Nucleus accumbens (tissue), 56 donors: ENCODE results near the gene PLCL2.

Experiments
- DNase-seq, 56 donors: peaks; one replicate each; lab custom pipeline; 2025; lab: John Stamatoyannopoulos, UW

PLCL2 gene

DNA sequence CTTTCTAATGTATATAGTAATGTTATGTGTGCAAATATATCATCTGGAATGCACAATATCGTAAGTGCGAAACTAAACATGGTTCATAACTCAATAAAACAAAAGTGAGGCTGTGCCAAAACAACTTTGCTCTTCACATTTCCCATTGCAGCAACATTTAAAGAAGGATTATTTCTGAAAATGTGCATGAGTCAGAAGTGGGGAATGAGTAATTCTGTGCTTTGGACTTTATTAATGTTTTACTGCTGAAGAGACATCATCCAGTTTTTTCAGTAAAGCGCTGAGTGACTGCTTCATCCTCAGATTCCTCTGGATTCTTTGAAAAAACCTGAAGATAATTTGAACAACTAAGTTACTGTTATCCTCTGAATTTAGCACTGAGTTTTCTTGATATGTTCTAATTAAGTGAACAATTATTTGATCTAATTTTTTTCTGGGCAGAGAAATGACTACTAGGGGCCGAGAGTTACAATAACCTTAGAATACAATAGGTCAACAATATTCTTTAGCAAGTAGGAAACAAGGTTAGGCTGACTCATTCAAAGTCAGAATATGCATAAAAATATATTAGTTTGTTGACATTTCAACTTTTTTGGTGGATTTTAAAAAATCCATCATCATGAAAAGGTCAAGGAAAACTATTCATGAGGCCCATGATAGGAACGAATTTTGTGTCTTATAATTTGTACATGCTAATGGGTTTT is 20.0 kb upstream of the PLCL2 start:
- DNase-seq = no peak

DNA sequence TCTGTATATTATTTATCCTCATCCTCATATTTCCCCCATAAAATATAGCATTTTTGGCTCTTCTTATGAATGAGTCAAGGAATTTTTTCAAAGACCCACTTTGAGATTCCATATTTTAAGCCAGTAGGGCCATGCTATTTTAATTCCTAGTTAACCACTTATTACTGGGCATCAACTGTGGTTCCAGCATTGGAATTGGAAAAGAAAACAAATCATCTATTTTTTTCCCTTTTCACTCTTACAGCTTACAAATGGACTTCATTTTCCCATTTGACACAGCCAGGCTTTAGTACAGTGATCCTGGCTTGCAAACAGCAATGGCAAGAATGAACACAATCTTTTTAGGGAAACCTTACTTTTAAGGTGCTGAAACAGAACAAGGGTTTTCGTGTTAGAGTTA is 19.4 kb upstream of the PLCL2 start:
- DNase-seq = no peak

- no peak for DNase-seq
Observed at GRCh38 chr3:16866571-16866970, 18.2 kb upstream of the PLCL2 start.

DNA sequence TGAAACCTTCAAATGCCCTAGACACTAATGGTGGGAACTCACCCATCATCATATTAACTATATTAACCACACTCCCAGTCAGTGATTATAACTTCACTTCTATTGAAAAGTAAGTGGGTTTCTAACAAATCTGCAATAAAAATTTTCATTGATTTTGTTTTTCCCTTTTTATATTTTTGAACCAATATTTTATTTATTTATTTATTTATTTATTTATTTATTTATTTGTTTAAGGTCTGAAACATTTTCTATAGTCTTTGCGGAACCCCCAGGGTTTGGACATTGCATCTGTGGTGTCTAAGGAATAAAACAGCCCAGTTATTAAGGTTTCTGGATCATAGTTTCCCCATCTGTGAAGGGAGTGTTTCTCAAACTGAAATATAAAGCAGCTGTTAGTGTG is 16.2 kb upstream of the PLCL2 start:
- DNase-seq = no peak

- no peak for DNase-seq
Observed at GRCh38 chr3:16869261-16870005, 15.3 kb upstream of the PLCL2 start.

DNA sequence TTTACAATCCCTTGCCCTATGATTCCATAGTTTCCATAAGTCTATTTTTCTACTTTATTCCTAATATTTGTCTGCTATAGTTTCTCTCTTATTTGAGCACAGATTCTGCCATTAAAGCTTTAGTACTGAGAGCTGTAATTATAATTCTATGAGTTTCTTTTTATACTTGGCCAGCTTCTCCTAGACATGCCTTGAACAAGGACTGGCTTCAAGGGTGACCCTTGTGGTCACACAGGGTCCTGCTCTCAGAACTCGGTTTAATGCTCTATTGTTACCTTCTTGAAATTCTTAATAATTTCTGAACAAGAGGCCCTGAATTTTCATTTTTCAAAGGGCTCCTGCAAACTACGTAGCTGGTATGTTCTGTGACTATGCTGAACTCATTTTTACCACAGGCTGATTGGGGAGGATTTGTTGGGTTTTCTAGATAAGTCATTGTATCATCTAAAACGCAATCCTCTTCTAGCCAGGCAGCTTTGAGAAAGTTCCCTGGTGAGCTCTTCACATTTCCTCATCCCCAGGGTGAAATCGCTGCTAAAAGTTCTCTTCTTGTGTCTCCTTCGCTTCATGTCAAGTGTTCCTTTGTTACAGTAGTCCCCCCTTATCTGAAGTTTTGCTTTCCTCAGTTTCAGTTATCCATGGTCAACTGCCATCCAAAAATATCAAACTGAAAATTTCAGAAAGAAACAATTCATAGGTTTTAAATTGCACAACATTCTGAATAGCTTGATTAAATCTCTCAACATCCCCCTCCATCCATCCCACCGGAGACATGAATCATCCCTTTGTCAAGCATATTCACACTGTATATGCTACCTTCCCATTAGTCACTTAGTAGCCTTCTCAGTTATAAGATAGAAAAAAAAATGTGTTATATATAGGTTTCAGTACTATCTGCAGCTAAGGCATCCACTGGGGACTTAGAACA is 12.6 kb upstream of the PLCL2 start:
- no peak for DNase-seq

- DNase-seq = no peak
Observed at GRCh38 chr3:16873872-16874271, 10.9 kb upstream of the PLCL2 start.

DNA sequence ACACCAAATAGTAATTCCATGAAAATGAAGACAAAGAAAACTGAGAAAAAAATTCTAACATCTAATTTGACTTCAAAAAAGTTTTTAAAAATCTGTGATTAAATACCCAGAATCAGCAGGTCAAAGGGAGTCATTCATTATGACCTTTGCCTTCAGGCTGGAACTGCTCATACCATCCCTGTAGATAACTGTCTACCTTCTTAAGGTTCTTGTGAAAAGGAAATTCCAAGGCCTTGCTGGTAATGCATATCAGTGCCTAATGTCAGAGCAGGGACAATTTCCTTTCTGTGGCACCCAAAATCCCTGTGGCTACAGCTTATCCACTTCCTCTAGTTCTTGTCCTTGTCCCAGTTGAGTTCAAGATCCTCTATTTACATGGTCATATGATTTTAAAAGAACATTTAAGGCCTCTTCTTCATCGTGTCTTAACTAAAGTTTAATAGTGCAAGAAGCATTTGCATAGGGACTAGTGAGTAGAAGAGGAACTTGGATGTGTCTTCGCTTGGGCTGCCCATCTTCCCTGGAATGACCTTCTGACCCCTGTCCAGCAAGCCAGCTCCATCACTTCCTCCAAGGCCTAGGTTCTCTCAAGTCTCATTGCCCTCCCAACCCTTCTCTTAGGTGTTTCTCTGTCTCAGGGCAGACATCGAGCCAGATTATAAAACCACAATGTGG is 8.7 kb upstream of the PLCL2 start:
- no peak for DNase-seq

DNA sequence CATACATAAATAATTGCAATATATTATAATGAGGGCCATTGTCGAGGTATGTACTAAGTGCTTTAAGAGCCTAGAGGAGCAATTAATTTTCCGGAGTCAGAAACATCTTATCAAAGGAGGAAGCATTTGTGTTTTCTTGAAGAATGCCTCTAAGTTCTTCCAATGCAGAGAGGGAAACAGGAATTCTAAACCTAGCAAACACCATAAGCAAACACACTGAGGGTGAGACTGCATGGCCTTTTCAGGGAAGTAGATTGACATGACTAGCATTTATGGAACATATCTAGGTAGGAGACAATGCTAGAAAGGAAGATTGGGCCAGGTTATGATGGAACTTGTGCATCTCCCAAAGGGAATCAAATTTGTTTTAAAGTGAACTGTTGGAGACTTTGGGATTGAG is 7.2 kb upstream of the PLCL2 start:
- no peak for DNase-seq

GRCh38 chr3:16877911-16878310 is 6.8 kb upstream of the PLCL2 start:
- no peak for DNase-seq

DNA sequence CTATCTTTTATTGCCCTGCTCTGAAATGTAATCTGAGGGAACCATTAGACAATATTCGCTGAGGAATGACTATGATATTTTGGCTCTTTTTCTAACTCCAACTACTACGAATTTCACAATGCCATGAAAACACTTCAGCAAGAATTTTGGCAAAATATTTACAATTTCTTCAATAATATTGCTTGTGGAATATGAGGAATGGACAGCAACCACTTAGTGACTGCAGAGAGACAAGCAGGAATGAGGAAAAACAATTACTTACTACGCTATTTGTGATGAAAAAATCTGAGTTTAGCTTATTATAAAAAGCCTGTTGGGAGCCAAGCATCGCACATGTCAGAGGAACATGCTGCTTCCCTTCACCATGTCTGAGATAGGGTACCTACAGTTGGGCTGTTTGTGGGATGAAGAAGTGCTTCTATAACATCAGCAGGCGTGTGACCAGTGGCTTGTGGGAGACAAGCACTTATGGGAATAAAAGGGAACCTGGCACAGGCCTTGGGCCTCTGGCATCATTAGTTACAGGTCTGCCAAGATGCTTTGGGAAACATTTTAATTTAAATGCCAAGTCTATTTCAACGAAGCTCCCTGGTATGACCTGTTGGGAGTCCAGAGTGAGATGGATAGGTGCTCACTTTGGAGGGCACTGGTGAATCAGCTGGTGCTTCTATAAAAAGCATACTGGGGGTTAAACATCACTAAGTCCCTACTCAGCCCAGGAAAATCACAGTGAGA is 2.7 kb upstream of the PLCL2 start:
- DNase-seq = no peak

DNA sequence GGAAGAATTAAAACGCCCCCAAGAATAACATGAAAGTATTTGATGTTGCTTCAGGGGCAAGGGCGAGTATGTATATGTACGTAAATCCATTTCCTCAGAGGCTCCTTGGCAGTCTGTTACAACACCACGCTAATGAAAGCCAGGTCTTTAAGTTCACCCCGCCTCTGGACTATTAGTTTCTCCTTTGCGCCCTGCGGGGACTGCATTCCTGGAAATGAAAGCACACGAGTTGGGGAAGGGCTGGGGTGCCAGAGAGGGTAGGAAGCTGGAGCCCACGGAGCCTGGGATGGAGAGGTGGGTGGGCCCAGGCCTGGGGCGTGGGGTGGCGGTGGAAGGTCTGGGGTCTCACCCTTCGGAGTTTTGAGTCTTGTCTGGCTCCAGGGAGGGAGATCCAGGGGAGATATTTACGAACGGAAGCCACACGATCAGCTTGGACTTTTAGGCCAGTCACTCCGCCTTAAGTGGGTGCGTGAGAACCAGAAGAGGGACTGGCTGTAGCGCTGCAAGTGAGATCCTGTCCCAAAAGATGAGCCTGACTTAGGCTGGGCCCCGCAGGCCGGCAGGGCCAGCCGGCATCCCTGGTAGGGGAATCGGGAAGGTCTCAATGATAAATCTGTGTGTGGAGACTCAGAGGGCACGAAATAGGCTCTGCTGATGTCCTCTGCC is 1.6 kb upstream of the PLCL2 start:
- DNase-seq = no peak

GRCh38 chr3:16883723-16884083 is 1.1 kb upstream of the PLCL2 start:
- no peak for DNase-seq

DNA sequence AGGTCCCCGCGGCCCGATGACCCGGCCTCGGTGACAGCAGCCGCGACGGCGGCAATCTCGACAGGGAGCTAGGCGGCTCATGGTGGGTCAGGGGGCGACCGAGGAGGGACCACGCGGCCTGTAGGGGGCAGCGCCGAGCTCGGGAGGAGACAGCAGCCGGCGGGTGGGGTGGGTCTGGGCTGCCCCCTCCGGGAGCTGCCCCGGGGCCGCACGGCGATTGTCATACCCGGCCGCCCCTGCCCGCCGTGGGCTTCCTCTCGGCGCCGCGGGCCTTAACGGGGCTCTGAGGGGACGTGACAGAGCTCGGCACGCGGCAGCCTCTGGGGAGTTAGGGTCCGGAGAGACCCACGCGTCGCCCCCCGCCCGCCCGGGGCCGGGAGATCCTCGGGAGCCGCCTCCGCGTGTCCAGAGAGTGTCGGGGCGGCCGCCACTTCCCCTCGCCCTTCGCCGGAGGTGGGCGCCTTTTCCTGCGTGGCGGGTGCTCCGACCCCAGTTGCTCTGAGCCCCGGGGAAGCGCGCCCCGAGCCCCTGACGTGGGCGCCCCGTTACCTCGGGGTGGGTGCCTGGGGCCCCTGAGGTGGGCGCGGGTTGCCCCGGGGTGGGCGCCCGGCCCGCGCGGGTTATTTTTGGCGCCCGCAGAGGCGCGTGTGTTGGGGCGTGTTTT is 539 bp upstream of the PLCL2 start:
- DNase-seq = peak in 25 of 56 donors; percentile 8 to 67 (median 41)

GRCh38 chr3:16885593-16886302 is 993 bp downstream of the PLCL2 start:
- DNase-seq = peak in 1 of 56 donors; percentile 60

DNA sequence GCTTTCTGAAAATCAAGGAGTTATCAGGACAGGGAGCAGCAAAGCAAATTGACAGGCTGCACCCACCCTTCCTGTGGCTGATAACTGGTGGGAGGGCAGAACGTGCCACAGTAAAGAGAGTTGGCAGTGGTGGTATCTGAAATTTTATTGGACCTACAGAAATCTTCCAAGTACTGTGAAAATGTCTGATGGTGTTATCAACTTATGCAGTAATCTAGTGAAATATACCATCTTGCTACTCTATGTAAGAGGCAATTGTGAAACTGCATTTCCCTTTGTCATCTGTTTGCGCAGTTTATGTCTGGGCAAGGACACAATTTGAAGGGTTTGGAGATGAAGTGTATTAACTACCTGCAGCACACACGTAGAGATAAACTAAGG is 1.5 kb downstream of the PLCL2 start:
- no peak for DNase-seq

GRCh38 chr3:16887130-16887529 is 2.4 kb downstream of the PLCL2 start:
- no peak for DNase-seq

DNA sequence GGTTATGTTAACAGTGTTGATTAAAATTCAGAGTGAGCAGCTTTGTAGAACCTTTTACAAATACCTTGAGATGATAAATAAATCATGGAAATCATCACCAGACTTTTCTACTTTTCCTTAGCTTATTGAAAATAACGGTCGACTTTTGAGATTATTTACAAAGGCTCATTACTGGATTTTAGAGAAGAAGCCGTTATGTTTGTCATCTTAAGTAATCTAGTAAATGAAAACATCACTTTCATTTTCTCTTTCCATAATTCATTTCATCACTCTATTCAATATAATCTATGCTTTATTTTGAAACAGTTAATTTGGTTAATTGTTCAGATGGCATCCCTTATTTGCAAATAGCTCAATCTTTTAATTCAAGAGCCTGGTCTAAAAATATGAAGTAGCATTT is 3.6 kb downstream of the PLCL2 start:
- DNase-seq = no peak
